ENCODE data around the gene SPAG16. TPM values are rescaled to one million over a fixed set of nuclear protein-coding genes. Genes with fewer than 3 reads are reported as not detected.
A peak's percentile ranks its signal among the peaks of the same experiment; 100 is the strongest.

SPAG16 gene
- total RNA-seq, 2 experiments from 2014 or later = 2.8 to 3.2 TPM

DNA sequence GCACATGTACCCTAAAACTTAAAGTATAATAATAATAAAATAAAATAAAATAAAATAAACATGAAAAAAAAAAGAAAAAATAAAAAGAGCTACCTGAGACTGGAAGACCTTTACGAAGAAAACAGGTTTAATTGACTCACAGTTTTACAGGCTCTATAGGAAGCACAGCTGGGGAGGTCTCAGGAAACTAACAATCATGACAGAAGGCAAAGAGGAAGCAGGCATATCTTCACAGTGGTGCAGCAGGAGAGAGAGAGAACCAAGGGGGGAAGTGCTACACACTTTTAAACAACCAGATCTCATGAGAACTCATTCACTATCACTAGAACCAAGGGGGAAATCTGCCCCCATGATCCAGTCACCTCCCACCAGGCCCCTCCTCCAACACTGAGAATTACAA, 747.3 kb downstream of the SPAG16 start:
- H3K27me3 ChIP-seq (ENCODE audit: control insufficient read depth in 1 of 2, insufficient read depth in 2 of 2, low read length in 2 of 2) = no peaks in the 10 kb centered on the region
- DNase-seq (no peak), ATAC-seq (ENCODE audit: poor library complexity) (no peak)
- intact Hi-C loops (cut with DNase I, micrococcal nuclease) = no loop called here
- H3K4me1 Mint-ChIP-seq (ENCODE audit: low read depth) = no peaks in the 10 kb centered on the region
- H3K27ac ChIP-seq (ENCODE audit: low read depth in 1 of 2, low read length in 2 of 2) = no peak overlapping the region
- peaks cover 0 to 15% of the 10 kb centered on the region in 2 experiments for H3K9me3 ChIP-seq (ENCODE audit: control insufficient read depth in 1 of 2, insufficient read depth in 1 of 2, low read length in 2 of 2)
- peaks cover 9% of the 10 kb centered on the region for H3K9me3 Mint-ChIP-seq
- no peaks in the 10 kb centered on the region for H3K27me3 Mint-ChIP-seq
- no peak overlapping the region for H3K27ac Mint-ChIP-seq
- CTCF ChIA-PET = no interaction called here
- H3K4me1 ChIP-seq (ENCODE audit: insufficient read depth, low read length) = no peaks in the 10 kb centered on the region
- POLR2A ChIA-PET = no interaction called here
- H3K36me3 ChIP-seq (ENCODE audit: insufficient read depth, low read length) = no peaks in the 10 kb centered on the region
- H3K4me3 Mint-ChIP-seq = no peak overlapping the region
- TF ChIP-seq, protein P1, sequence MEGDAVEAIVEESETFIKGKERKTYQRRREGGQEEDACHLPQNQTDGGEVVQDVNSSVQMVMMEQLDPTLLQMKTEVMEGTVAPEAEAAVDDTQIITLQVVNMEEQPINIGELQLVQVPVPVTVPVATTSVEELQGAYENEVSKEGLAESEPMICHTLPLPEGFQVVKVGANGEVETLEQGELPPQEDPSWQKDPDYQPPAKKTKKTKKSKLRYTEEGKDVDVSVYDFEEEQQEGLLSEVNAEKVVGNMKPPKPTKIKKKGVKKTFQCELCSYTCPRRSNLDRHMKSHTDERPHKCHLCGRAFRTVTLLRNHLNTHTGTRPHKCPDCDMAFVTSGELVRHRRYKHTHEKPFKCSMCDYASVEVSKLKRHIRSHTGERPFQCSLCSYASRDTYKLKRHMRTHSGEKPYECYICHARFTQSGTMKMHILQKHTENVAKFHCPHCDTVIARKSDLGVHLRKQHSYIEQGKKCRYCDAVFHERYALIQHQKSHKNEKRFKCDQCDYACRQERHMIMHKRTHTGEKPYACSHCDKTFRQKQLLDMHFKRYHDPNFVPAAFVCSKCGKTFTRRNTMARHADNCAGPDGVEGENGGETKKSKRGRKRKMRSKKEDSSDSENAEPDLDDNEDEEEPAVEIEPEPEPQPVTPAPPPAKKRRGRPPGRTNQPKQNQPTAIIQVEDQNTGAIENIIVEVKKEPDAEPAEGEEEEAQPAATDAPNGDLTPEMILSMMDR (IDR thresholded peaks at IDR 0.05) = no peak
- H3K4me3 ChIP-seq (ENCODE audit: low read length) = no peak overlapping the region
- H3K36me3 Mint-ChIP-seq (ENCODE audit: low read depth) = no peaks in the 10 kb centered on the region

DNA sequence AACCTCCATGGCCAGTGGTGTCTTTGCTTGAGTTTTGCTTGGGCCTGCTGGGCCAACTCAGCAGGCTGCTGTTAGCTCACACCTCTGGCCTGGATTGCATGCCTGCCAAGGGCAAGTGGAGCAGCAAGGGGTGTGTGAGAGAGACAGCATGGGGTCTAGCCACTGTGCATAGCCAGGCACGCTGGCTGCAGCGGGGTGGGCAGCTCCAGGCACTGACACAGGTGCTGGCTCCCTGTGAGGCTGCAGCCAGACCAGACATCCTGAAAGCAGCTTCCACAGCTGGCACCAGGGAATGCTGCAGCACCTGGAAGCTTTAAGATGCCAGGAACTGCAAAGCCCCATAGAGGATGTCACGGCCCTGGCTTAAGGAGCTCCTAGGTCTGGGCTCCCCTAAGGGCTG, 750.2 kb downstream of the SPAG16 start:
- ChIA-PET CTCF (no interaction called here), POLR2A (no interaction called here)
- Mint-ChIP-seq H3K4me1 (ENCODE audit: low read depth) (no peaks in the 10 kb centered on the region), H3K9me3 (peaks cover 12% of the 10 kb centered on the region), H3K4me3 (no peak overlapping the region), H3K27me3 (no peaks in the 10 kb centered on the region), H3K36me3 (ENCODE audit: low read depth) (no peaks in the 10 kb centered on the region), H3K27ac (no peak overlapping the region)
- Histone ChIP-seq H3K36me3 (ENCODE audit: insufficient read depth, low read length) (no peaks in the 10 kb centered on the region), H3K27ac (ENCODE audit: low read depth in 1 of 2, low read length in 2 of 2) (no peak overlapping the region), H3K9me3 (ENCODE audit: control insufficient read depth in 1 of 2, insufficient read depth in 1 of 2, low read length in 2 of 2) (peaks cover 0 to 15% of the 10 kb centered on the region in 2 experiments), H3K4me1 (ENCODE audit: insufficient read depth, low read length) (no peaks in the 10 kb centered on the region), H3K27me3 (ENCODE audit: control insufficient read depth in 1 of 2, insufficient read depth in 2 of 2, low read length in 2 of 2) (no peaks in the 10 kb centered on the region), H3K4me3 (ENCODE audit: low read length) (no peak overlapping the region)
- TF ChIP-seq, protein P1 (IDR thresholded peaks at IDR 0.05) = no peak
- no peak for ATAC-seq (ENCODE audit: poor library complexity)
- no peak for DNase-seq
- intact Hi-C loops (cut with DNase I, micrococcal nuclease) = no loop called here

DNA sequence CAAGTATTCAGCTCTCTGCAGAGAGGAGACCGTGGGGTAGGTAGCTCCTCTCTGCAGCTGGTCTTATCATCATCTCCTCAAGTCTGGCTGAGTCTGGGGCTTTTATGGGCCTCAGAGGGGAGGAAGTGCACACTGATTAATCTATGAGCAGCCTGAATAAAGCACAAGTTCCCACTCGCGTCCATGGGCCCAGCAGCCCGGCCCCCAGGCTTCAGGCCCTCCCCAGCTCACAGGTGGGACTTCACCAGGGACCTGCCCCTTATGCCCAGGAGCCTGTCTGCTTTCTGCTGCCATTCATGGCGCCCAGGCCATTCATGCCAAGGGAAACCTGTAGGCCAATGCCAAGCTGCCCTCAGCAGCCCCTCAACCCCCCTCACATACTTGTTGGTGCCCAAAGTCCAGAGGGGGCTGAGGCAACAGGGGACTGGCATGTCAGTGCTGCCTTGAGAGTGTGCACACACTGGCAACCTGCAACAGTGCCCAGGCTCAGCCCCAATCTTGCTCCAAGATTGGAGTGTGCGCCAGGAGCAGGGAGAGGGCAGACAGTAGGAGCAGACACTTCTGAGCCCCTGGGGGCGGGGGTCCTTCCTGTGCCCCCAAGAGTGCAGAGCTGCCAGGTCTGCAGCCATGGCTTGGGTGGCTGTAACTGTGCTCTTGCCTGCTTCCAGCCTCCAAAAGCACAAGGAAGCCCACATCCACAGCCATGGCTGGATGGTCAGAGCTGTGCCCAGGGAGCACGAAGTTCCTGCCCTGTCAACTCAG, 751.0 kb downstream of the SPAG16 start:
- POLR2A ChIA-PET = no interaction called here
- intact Hi-C loops (cut with DNase I, micrococcal nuclease) = no loop called here

More for the DNA sequence above, 751.0 kb downstream of the SPAG16 start:
- CTCF ChIA-PET = no interaction called here
- ATAC-seq (ENCODE audit: poor library complexity) = no peak
- H3K27me3 ChIP-seq (ENCODE audit: control insufficient read depth in 1 of 2, insufficient read depth in 2 of 2, low read length in 2 of 2) = no peaks in the 10 kb centered on the region
- Mint-ChIP-seq H3K36me3 (ENCODE audit: low read depth) (no peaks in the 10 kb centered on the region), H3K4me3 (no peak overlapping the region), H3K9me3 (peaks cover 10% of the 10 kb centered on the region), H3K4me1 (ENCODE audit: low read depth) (no peaks in the 10 kb centered on the region), H3K27ac (no peak overlapping the region), H3K27me3 (no peaks in the 10 kb centered on the region)
- H3K4me1 ChIP-seq (ENCODE audit: insufficient read depth, low read length) = no peaks in the 10 kb centered on the region
- peaks cover 0 to 15% of the 10 kb centered on the region in 2 experiments for H3K9me3 ChIP-seq (ENCODE audit: control insufficient read depth in 1 of 2, insufficient read depth in 1 of 2, low read length in 2 of 2)
- TF ChIP-seq, protein P1 (IDR thresholded peaks at IDR 0.05) = no peak
- DNase-seq = peak in 1 of 14 experiments; percentile 4
- H3K4me3 ChIP-seq (ENCODE audit: low read length) = no peak overlapping the region
- H3K27ac ChIP-seq (ENCODE audit: low read depth in 1 of 2, low read length in 2 of 2) = no peak overlapping the region
- no peaks in the 10 kb centered on the region for H3K36me3 ChIP-seq (ENCODE audit: insufficient read depth, low read length)
